GM19238 (cell line): ENCODE results near the gene AUTS2.

ENCODE experiments used
- DNase-seq: peaks from one replicate; pipeline ENCODE4 v3.0.0; 2011; ENCODE audit warnings: low spot score; ENCODE audit not compliant: insufficient read length

AUTS2 gene

GRCh38 chr7:70406186-70406949, 808.1 kb downstream of the AUTS2 start:
- DNase-seq, result no peak

- no peak for DNase-seq
These were observed 808.6 kb downstream of the AUTS2 start for GRCh38 chr7:70406950-70407209.

- DNase-seq, result no peak
These were observed 810.2 kb downstream of the AUTS2 start for GRCh38 chr7:70408477-70408876.

GRCh38 chr7:70408891-70409290, 810.6 kb downstream of the AUTS2 start:
- no peak for DNase-seq

GRCh38 chr7:70410134-70410750, 812.0 kb downstream of the AUTS2 start:
- no peak for DNase-seq

GRCh38 chr7:70414368-70414767, 816.1 kb downstream of the AUTS2 start:
- no peak for DNase-seq

GRCh38 chr7:70415179-70415972, 817.1 kb downstream of the AUTS2 start:
- DNase-seq, result no peak

GRCh38 chr7:70416347-70416985, 818.2 kb downstream of the AUTS2 start:
- DNase-seq, result no peak

GRCh38 chr7:70416986-70417655, 818.8 kb downstream of the AUTS2 start:
- DNase-seq, result no peak

- DNase-seq, result no peak
These were observed 821.5 kb downstream of the AUTS2 start for GRCh38 chr7:70419526-70420380.

- DNase-seq, result no peak
These were observed 822.0 kb downstream of the AUTS2 start for GRCh38 chr7:70420381-70420662.

- DNase-seq, result no peak
These were observed 823.0 kb downstream of the AUTS2 start for GRCh38 chr7:70421319-70421718.

GRCh38 chr7:70426249-70426880, 828.1 kb downstream of the AUTS2 start:
- DNase-seq, result no peak

- no peak for DNase-seq
These were observed 834.3 kb downstream of the AUTS2 start for GRCh38 chr7:70432567-70433001.

GRCh38 chr7:70434376-70434775, 836.1 kb downstream of the AUTS2 start:
- DNase-seq, result no peak

GRCh38 chr7:70434821-70435220, 836.5 kb downstream of the AUTS2 start:
- no peak for DNase-seq

- DNase-seq, result no peak
These were observed 837.4 kb downstream of the AUTS2 start for GRCh38 chr7:70435634-70436033.

GRCh38 chr7:70436790-70437350, 838.6 kb downstream of the AUTS2 start:
- no peak for DNase-seq

- no peak for DNase-seq
These were observed 841.4 kb downstream of the AUTS2 start for GRCh38 chr7:70439651-70440050.
